A673 (cell line): Measurements from ENCODE around the gene CTNS.

Experiments used
- EZH2 ChIP-seq: fragments of 200-600 bp; sonication (generic); IDR thresholded peaks from 2 replicates; pipeline ENCODE4 v1.6.1; 2017; ENCODE audit warnings: borderline replicate concordance, low read depth, mild to moderate bottlenecking, mixed read lengths, antibody characterized with exemption, low read length; ENCODE audit not compliant: poor library complexity, severe bottlenecking
- TF ChIP-seq, protein P1 (sequence below): fragments of 300-800, 200-600 bp; sonication (generic); conservative IDR thresholded peaks from 2 replicates; pipeline ENCODE4 v1.5.1; 2017; ENCODE audit warnings: low read depth, mild to moderate bottlenecking, antibody characterized with exemption, low read length, moderate library complexity, mixed read lengths

DNA sequence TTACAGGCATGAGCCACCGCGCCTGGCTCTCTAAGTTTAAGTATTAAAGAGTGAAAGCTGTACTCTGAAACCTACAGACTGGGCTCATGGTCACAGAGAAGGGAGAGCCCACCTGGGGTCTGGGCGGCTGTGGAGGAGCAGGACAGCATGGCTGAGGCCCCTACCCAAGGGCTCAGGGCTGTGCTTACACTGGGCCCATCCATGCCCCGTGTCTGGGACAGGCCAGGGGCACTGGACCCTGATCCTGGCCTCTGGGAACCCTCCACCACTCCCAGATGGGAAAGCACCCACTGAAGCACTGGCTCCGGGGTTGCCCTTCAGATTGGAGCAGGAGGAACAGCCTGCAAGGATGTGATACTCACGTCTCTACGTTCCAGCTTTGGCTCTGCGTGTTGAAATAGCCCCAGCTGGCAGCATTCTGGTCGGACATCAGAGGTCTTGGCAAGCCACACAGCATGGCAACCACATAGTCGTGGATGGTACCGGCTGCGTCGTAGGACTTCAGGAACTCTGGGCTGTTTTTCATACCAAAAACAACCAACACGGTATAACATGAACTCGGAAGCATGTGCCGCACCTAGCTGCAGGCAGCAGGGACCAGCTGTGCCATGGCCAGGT, 13.5 kb upstream of the CTNS start:
- TF ChIP-seq, protein P1, sequence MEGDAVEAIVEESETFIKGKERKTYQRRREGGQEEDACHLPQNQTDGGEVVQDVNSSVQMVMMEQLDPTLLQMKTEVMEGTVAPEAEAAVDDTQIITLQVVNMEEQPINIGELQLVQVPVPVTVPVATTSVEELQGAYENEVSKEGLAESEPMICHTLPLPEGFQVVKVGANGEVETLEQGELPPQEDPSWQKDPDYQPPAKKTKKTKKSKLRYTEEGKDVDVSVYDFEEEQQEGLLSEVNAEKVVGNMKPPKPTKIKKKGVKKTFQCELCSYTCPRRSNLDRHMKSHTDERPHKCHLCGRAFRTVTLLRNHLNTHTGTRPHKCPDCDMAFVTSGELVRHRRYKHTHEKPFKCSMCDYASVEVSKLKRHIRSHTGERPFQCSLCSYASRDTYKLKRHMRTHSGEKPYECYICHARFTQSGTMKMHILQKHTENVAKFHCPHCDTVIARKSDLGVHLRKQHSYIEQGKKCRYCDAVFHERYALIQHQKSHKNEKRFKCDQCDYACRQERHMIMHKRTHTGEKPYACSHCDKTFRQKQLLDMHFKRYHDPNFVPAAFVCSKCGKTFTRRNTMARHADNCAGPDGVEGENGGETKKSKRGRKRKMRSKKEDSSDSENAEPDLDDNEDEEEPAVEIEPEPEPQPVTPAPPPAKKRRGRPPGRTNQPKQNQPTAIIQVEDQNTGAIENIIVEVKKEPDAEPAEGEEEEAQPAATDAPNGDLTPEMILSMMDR, result no peak
- no peak for TF ChIP-seq EZH2
